ENCODE data around the gene CLOCK. TPM values are rescaled to one million over a fixed set of nuclear protein-coding genes. Genes with fewer than 3 reads are reported as not detected.

CLOCK gene
- total RNA-seq, 4 donors from 2014 or later, result 21.9 to 60.7 (median 34.2) TPM

GRCh38 chr4:55380576-55380975, 166.1 kb downstream of the CLOCK start:
- no peak for ATAC-seq
- in situ Hi-C loops (cut with MboI; ENCODE audit: low sequenced_read_pairs in 4 of 4), result no loop called here
- no peak overlapping the region for H3K27ac ChIP-seq

DNA sequence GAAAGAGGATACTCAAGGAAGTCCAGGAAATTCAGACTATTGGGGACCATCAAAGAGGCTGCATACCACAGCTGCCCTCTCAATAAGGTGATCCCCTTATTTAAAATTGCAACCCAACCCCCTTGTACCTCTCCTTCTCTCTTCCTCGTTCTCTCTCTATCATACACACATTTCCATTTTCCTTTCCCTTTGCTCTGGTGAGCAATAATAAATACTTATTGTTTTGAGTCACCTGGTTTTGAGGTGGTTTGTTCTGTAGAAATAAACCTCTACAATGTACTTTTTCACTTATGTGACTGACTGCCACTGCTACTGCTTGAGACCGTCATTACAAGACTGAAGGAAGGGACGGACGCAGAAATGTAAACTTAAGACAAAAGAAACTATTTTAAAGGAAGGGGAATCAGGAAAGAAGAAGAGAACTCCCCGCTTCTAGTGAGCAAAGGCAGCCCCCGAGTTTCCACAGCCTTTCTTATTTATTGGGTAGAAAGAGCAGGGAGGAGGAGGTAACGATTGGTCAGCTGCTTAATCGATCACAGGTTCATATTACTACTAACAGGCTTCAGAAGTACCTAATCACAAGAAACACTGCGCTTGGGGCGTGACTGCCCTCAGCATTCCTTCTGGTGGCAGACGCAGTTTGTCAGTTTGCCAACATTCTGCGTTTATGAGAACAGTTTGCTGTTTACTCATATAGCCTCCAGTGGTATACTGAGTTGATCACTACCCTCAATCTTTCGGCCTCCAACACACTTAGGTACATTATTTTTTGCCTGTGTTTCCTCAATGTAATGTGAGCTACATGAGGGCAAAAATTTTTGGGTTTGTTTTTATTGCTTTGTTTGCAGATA, 167.9 kb downstream of the CLOCK start:
- Histone ChIP-seq H3K9me3 (no peaks in the 10 kb centered on the region), H3K27me3 (no peaks in the 10 kb centered on the region), H3K27ac (no peak overlapping the region), H3K36me3 (no peaks in the 10 kb centered on the region), H3K4me3 (no peak overlapping the region), H3K4me1 (no peaks in the 10 kb centered on the region)
- no peak for ATAC-seq
- DNase-seq, result no peak
- in situ Hi-C loops (cut with MboI; ENCODE audit: low sequenced_read_pairs in 4 of 4) (no loop called here), intact Hi-C loops (cut with DNase I; ENCODE audit: low total_unique reads) (no loop called here)
- TF ChIP-seq, protein P1, sequence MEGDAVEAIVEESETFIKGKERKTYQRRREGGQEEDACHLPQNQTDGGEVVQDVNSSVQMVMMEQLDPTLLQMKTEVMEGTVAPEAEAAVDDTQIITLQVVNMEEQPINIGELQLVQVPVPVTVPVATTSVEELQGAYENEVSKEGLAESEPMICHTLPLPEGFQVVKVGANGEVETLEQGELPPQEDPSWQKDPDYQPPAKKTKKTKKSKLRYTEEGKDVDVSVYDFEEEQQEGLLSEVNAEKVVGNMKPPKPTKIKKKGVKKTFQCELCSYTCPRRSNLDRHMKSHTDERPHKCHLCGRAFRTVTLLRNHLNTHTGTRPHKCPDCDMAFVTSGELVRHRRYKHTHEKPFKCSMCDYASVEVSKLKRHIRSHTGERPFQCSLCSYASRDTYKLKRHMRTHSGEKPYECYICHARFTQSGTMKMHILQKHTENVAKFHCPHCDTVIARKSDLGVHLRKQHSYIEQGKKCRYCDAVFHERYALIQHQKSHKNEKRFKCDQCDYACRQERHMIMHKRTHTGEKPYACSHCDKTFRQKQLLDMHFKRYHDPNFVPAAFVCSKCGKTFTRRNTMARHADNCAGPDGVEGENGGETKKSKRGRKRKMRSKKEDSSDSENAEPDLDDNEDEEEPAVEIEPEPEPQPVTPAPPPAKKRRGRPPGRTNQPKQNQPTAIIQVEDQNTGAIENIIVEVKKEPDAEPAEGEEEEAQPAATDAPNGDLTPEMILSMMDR (IDR thresholded peaks at IDR 0.05 in 4 of 5, conservative IDR thresholded peaks at IDR 0.05 in 1 of 5), result no peak
- TF ChIP-seq POLR2A (IDR thresholded peaks at IDR 0.05), result no peak

More at GRCh38 chr4:55380576-55380975, 166.1 kb downstream of the CLOCK start:
- no peaks in the 10 kb centered on the region for H3K36me3 ChIP-seq
- H3K27me3 ChIP-seq, result no peaks in the 10 kb centered on the region
- intact Hi-C loops (cut with DNase I; ENCODE audit: low total_unique reads), result no loop called here
- H3K4me1 ChIP-seq, result no peaks in the 10 kb centered on the region
- TF ChIP-seq, protein P1 (IDR thresholded peaks at IDR 0.05 in 4 of 5, conservative IDR thresholded peaks at IDR 0.05 in 1 of 5), result no peak
- TF ChIP-seq POLR2A (IDR thresholded peaks at IDR 0.05), result no peak
- DNase-seq, result no peak
- no peak overlapping the region for H3K4me3 ChIP-seq
- H3K9me3 ChIP-seq, result no peaks in the 10 kb centered on the region

Other genes with a start within 250 kb of the CLOCK start
- 1 to 10 TPM; 2.4 to 7.6 (median 5.1) TPM for gene SRD5A3, start 200.7 kb downstream of the CLOCK start, total RNA-seq
- gene TMEM165, start 151.0 kb downstream of the CLOCK start, total RNA-seq, result 10 to 100 TPM; 23.5 to 80.3 (median 48.9) TPM
- not detected for gene PDCL2, start 45.3 kb upstream of the CLOCK start, total RNA-seq
- gene NMU, start 89.4 kb upstream of the CLOCK start, total RNA-seq, result not detected